Cardiac muscle cell (in vitro differentiated cells and primary cell): ENCODE measurements around the gene RYR1. TPM values are rescaled to one million over a fixed set of nuclear protein-coding genes. Genes with fewer than 3 reads are reported as not detected.
"Not testable (repeated sequence)": the region's sequence is repeated elsewhere in the genome, so short reads cannot be mapped to it uniquely, and the experiment has no call there.

Source experiments
- DNase-seq, 2 donors: peaks; one replicate each; pipeline versions ENCODE4 v3.0.0 to v3.0.0-alpha.2; 2010 to 2017; ENCODE audit warnings: low read depth in 1 of 2, low spot score in 1 of 2
- H3K27ac ChIP-seq: fragments of 200-600 bp; sonication (generic); 2 replicates; pipeline ENCODE4 v1.5.1; 2016
- H3K27me3 ChIP-seq: fragments of 200-600 bp; sonication (generic); 2 replicates; pipeline ENCODE4 v1.6.0; 2016; ENCODE audit warnings: control low read depth
- H3K36me3 ChIP-seq: fragments of 200-600 bp; sonication (generic); 2 replicates; pipeline ENCODE4 v1.5.1; 2016; ENCODE audit warnings: control low read depth
- H3K4me1 ChIP-seq: fragments of 200-600 bp; sonication (generic); 2 replicates; pipeline ENCODE4 v1.8.1; 2017; ENCODE audit warnings: low read depth, mild to moderate bottlenecking, mixed run types
- H3K4me3 ChIP-seq: fragments of 200-600 bp; sonication (generic); 2 replicates; pipeline ENCODE4 v1.5.1; 2016; ENCODE audit warnings: mild to moderate bottlenecking
- H3K9me3 ChIP-seq: fragments of 200-600 bp; sonication (generic); 2 replicates; pipeline ENCODE4 v1.5.1; 2017; ENCODE audit warnings: low read depth, mild to moderate bottlenecking, control low read depth
- CTCF ChIP-seq: IDR thresholded peaks from 2 replicates; pipeline ENCODE4 v1.5.1; 2012; ENCODE audit warnings: low read depth, mild to moderate bottlenecking, low read length
- polyA plus RNA-seq: library from polyadenylated mRNA; unstranded; fragments of >200 nt; fragmentation: Nextera tagmentation; extraction: Ambion mirVana; gene quantifications from 2 replicates; pipeline ENCODE4 v1.2.1, GENCODE V29; 2016
- total RNA-seq: library from RNA; depleted of rRNA; stranded (reverse); fragments of >200 nt; gene quantifications from 2 replicates; pipeline ENCODE4 v1.2.3, GENCODE V29; 2016

Gene RYR1
- total and polyA plus RNA-seq, 2 experiments from 2014 or later, result 0.71 to 12.8 TPM

DNA sequence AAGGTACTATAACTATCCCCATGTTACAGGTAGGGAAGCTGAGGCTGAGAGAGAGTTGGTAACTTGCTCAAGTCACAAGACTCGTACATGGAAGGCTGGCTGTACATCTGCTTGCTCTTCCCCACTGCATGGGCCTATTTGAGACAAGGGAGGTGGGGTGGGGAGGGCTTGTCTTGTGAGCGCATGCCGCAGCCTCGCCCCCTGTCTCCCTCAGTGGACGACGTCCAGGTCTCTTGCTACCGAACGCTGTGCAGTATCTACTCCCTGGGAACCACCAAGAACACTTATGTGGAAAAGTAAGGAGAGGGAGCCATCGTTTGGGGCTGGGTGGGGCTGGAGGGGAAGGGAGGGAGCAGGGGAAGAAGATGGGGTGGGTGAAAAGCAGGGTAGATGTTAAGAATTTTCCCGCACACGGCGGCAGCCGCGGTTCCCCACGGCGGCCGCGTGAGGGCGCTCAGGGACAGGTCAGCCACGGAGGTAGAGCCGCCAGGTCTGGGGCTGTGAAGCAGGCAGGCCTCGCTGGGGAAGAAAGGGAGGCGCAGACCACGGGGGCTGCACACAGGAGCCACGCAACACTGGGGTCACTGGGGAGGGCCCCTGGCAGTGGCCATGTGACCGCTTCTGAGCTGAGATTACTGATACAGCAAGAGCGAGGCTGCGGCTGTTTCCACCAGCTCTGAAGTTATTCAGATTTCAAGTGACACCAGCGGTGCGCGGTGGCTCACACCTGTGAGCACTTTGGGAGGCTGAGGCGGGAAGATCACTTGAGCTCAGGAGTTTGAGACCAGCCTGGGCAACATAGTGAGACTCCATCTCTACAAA is 81.5 kb downstream of the RYR1 start:
- Histone ChIP-seq H3K9me3 (no peaks in the 10 kb centered on the region), H3K4me3 (no peak overlapping the region), H3K4me1 (no peaks in the 10 kb centered on the region), H3K27me3 (no peaks in the 10 kb centered on the region), H3K27ac (no peak overlapping the region), H3K36me3 (no peaks in the 10 kb centered on the region)
- peak; percentile 91 for TF ChIP-seq CTCF
- DNase-seq, result peak; percentile 65 to 69

- no peak for TF ChIP-seq CTCF
- no peaks in the 10 kb centered on the region for H3K27me3 ChIP-seq
- H3K36me3 ChIP-seq, result no peaks in the 10 kb centered on the region
- no peaks in the 10 kb centered on the region for H3K9me3 ChIP-seq
- no peak overlapping the region for H3K27ac ChIP-seq
- no peak overlapping the region for H3K4me3 ChIP-seq
- no peak for DNase-seq
- no peaks in the 10 kb centered on the region for H3K4me1 ChIP-seq
These were observed 82.4 kb downstream of the RYR1 start for GRCh38 chr19:38515896-38516295.

DNA sequence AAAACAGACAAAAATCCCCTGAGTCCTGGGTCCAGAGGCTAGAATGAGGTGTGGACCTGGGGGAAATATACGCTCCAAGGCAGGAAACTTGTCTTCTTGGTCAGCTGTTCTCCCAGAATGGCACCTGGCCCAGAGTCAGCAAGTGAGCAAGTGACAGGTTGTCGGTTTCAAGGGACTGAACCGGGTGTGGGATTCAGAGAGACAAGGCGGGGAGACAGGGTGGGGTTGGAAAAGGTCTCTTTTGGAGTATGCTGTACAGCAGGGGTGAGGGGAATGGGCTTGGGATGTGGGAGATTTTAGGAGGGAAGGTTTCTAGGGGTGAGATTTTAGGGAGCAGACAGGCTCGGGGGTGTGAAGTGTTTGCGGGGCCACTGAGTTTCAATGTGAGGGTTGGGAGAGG is 83.3 kb downstream of the RYR1 start:
- Histone ChIP-seq H3K27ac (no peak overlapping the region), H3K9me3 (no peaks in the 10 kb centered on the region), H3K4me3 (no peak overlapping the region), H3K27me3 (no peaks in the 10 kb centered on the region), H3K4me1 (no peaks in the 10 kb centered on the region), H3K36me3 (no peaks in the 10 kb centered on the region)
- DNase-seq, result no peak
- TF ChIP-seq CTCF, result no peak

DNA sequence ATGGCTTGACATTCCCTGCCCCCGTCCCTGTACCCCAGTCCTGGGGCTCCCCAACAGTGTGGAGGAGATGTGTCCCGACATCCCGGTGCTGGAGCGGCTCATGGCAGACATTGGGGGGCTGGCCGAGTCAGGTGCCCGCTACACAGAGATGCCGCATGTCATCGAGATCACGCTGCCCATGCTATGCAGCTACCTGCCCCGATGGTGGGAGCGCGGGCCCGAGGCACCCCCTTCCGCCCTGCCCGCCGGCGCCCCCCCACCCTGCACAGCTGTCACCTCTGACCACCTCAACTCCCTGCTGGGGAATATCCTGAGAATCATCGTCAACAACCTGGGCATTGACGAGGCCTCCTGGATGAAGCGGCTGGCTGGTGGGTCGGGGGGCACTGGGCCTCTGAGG is 83.8 kb downstream of the RYR1 start:
- Histone ChIP-seq H3K4me3 (no peak overlapping the region), H3K27ac (no peak overlapping the region), H3K36me3 (no peaks in the 10 kb centered on the region), H3K4me1 (no peaks in the 10 kb centered on the region), H3K27me3 (no peaks in the 10 kb centered on the region), H3K9me3 (no peaks in the 10 kb centered on the region)
- no peak for DNase-seq
- no peak for TF ChIP-seq CTCF

GRCh38 chr19:38517980-38518379 is 84.5 kb downstream of the RYR1 start:
- H3K9me3 ChIP-seq, H3K4me1 ChIP-seq, DNase-seq, H3K36me3 ChIP-seq, H3K4me3 ChIP-seq, H3K27ac ChIP-seq, H3K27me3 ChIP-seq: not testable (repeated sequence)

DNA sequence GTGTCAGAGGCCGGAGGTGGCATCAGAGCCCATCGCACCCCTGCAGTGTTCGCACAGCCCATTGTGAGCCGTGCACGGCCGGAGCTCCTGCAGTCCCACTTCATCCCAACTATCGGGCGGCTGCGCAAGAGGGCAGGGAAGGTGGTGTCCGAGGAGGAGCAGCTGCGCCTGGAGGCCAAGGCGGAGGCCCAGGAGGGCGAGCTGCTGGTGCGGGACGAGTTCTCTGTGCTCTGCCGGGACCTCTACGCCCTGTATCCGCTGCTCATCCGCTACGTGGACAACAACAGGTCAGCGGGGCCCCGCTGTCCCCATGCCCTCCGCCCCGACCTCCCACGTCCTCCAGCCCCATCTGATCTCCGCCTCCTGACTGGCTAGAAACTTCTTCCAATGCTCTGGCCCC is 85.7 kb downstream of the RYR1 start:
- no peak overlapping the region for H3K27ac ChIP-seq
- TF ChIP-seq CTCF, result no peak
- no peaks in the 10 kb centered on the region for H3K36me3 ChIP-seq
- H3K27me3 ChIP-seq, result no peaks in the 10 kb centered on the region
- no peak overlapping the region for H3K4me3 ChIP-seq
- H3K9me3 ChIP-seq, result no peaks in the 10 kb centered on the region
- no peaks in the 10 kb centered on the region for H3K4me1 ChIP-seq
- DNase-seq, result no peak
